ENCODE measurements around the gene FRMD4B. TPM values are rescaled to one million over a fixed set of nuclear protein-coding genes. Genes with fewer than 3 reads are reported as not detected.

The FRMD4B gene
- total RNA-seq, 6 experiments from 2014 or later = 0.03 to 0.12 (median 0.07) TPM; not detected in 1

GRCh38 chr3:69126999-69127398 lies 258.9 kb downstream of the FRMD4B start:
- H3K36me3 Mint-ChIP-seq (ENCODE audit: low read depth) = no peaks in the 10 kb centered on the region
- TF ChIP-seq CTCF (IDR thresholded peaks at IDR 0.05) = no peak
- no peak overlapping the region for H3K27ac Mint-ChIP-seq
- DNase-seq = no peak
- no peaks in the 10 kb centered on the region; the same call in 1 of the 2 replicates for H3K4me1 Mint-ChIP-seq (ENCODE audit: low read depth)
- H3K4me3 Mint-ChIP-seq = no peak overlapping the region
- H3K27me3 Mint-ChIP-seq (ENCODE audit: insufficient read depth) = peaks cover 18% of the 10 kb centered on the region
- no peaks in the 10 kb centered on the region for H3K9me3 Mint-ChIP-seq

GRCh38 chr3:69126216-69126615 lies 259.7 kb downstream of the FRMD4B start:
- Mint-ChIP-seq H3K36me3 (ENCODE audit: low read depth) (no peaks in the 10 kb centered on the region), H3K9me3 (no peaks in the 10 kb centered on the region), H3K4me3 (no peak overlapping the region), H3K4me1 (ENCODE audit: low read depth) (no peaks in the 10 kb centered on the region; the same call in 1 of the 2 replicates), H3K27me3 (ENCODE audit: insufficient read depth) (peaks cover 21% of the 10 kb centered on the region), H3K27ac (no peak overlapping the region)
- no peak for DNase-seq
- TF ChIP-seq CTCF (IDR thresholded peaks at IDR 0.05) = no peak

GRCh38 chr3:69122403-69122802 lies 263.5 kb downstream of the FRMD4B start, which contains the start of gene LMOD3:
LMOD3 (minus strand) TSS chr3:69122595; CDS start chr3:69122386, 209 bp downstream.
- H3K27ac Mint-ChIP-seq = no peak within 1 kb of the TSS

GRCh38 chr3:69121950-69122349 lies 263.9 kb downstream of the FRMD4B start:
- Mint-ChIP-seq H3K9me3 (no peaks in the 10 kb centered on the region), H3K27ac (no peak overlapping the region), H3K4me1 (ENCODE audit: low read depth) (no peaks in the 10 kb centered on the region; the same call in 1 of the 2 replicates), H3K36me3 (ENCODE audit: low read depth) (no peaks in the 10 kb centered on the region), H3K27me3 (ENCODE audit: insufficient read depth) (peaks cover 23% of the 10 kb centered on the region), H3K4me3 (no peak overlapping the region)
- no peak for TF ChIP-seq CTCF (IDR thresholded peaks at IDR 0.05)
- no peak for DNase-seq

More at GRCh38 chr3:69122403-69122802, 263.5 kb downstream of the FRMD4B start, which contains the start of gene LMOD3:
- no peaks in the 10 kb centered on the region for H3K36me3 Mint-ChIP-seq (ENCODE audit: low read depth)
- no peak within 1 kb of the TSS for H3K4me3 Mint-ChIP-seq
- no peaks in the 10 kb centered on the region for H3K9me3 Mint-ChIP-seq
- H3K4me1 Mint-ChIP-seq (ENCODE audit: low read depth) = no peaks in the 10 kb centered on the region; the same call in 1 of the 2 replicates
- TF ChIP-seq CTCF (IDR thresholded peaks at IDR 0.05) = no peak
- DNase-seq = no peak
- H3K27me3 Mint-ChIP-seq (ENCODE audit: insufficient read depth) = peaks cover 25% of the 10 kb centered on the region

- Mint-ChIP-seq H3K36me3 (ENCODE audit: low read depth) (no peaks in the 10 kb centered on the region), H3K9me3 (no peaks in the 10 kb centered on the region)
These were observed 264.4 kb downstream of the FRMD4B start for GRCh38 chr3:69121513-69121912.

More at GRCh38 chr3:69121513-69121912, 264.4 kb downstream of the FRMD4B start:
- Mint-ChIP-seq H3K27me3 (ENCODE audit: insufficient read depth) (peaks cover 22% of the 10 kb centered on the region), H3K4me3 (no peak overlapping the region), H3K4me1 (ENCODE audit: low read depth) (no peaks in the 10 kb centered on the region; the same call in 1 of the 2 replicates), H3K27ac (no peak overlapping the region)
- TF ChIP-seq CTCF (IDR thresholded peaks at IDR 0.05) = no peak
- DNase-seq = no peak
